DMS53 (cell line): Measurements from ENCODE around the gene SHISA9.

ENCODE experiments used
- DNase-seq: peaks from one replicate; lab custom pipeline; 2025; lab: John Stamatoyannopoulos, UW

The SHISA9 gene

GRCh38 chr16:13070268-13070667, 168.9 kb downstream of the SHISA9 start:
- no peak for DNase-seq

DNA sequence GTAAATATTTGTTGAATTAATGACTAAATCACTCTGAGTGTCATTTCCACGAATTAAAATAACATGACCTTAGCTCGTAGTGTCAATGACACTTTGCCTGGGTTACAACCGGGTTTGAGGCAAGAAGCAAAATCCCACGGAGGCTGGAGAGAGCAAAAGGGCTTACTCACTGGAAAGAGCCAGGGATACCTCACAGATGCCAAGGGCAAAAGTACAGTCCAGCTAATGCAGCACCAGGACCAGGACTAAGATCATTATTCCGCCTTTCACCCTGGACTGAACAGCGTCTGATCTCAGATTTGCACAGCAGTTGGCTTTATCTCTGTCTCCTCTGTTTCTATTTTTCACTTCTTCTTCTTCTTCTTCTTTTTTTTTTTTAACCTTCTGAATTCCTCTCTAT, 175.5 kb downstream of the SHISA9 start:
- DNase-seq, result no peak

- DNase-seq, result no peak
Observed at GRCh38 chr16:13077816-13078215, 176.4 kb downstream of the SHISA9 start.

GRCh38 chr16:13080531-13080930, 179.1 kb downstream of the SHISA9 start:
- no peak for DNase-seq

GRCh38 chr16:13081825-13082331, 180.5 kb downstream of the SHISA9 start:
- no peak for DNase-seq

GRCh38 chr16:13083681-13084080, 182.3 kb downstream of the SHISA9 start:
- no peak for DNase-seq

DNA sequence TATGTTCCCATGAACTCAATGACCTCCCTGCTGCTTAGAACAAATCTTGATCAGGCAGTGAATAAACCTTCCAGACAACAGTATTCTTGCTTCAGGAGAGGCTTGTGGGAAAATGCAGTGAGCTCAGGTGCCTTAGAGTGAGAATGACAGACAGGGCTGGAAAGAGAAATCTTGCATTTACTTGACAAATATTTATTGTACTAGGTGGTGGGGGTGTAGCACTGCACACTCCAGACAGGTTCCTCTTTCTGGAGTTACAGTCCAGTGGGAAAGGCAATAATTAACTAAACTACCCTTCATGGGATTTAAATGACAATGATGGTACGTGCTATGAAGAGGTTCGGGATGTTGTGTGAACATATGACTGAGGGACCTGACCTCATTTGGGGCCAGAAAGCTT, 182.9 kb downstream of the SHISA9 start:
- DNase-seq, result no peak

- DNase-seq, result no peak
Observed at GRCh38 chr16:13093661-13094060, 192.3 kb downstream of the SHISA9 start.

- DNase-seq, result no peak
Observed at GRCh38 chr16:13095061-13095460, 193.7 kb downstream of the SHISA9 start.

- no peak for DNase-seq
Observed at GRCh38 chr16:13098536-13098935, 197.1 kb downstream of the SHISA9 start.

- DNase-seq, result no peak
Observed at GRCh38 chr16:13099822-13100221, 198.4 kb downstream of the SHISA9 start.

- DNase-seq, result no peak
Observed at GRCh38 chr16:13100970-13101369, 199.6 kb downstream of the SHISA9 start.

GRCh38 chr16:13101828-13102227, 200.4 kb downstream of the SHISA9 start:
- DNase-seq, result no peak

- DNase-seq, result no peak
Observed at GRCh38 chr16:13102401-13102800, 201.0 kb downstream of the SHISA9 start.

DNA sequence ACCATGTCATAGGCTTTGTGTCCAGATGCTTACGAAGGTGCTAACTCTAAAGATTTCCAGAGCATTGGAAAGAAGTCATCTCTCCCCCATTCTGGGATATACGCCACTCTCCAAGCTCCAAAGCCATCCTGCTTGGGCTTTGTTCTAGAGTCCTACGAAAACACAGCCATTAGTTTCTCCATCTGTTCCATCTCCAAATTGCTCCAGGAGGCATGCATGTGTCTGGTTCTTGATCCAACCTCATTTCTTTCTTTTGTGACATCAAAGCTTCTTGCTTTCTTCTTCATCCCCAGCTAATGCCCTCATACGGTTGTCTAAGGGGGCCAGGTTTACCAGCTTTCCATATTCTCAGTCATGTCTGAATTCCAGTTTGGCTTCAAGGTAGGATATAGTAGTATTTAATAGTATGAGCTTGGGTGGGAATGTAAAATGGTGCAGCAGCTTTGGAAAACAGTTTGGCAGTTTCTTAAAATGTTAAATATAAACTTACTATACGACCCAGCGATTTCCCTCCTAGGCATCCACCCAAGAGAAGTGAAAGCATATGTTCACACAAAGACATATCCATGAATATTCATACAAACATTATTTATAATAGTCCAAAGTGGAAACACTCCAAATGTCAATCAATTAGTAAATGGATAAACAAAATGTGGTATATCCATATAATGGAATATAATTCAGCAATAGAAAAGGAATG, 202.6 kb downstream of the SHISA9 start:
- DNase-seq, result no peak

GRCh38 chr16:13104772-13105171, 203.4 kb downstream of the SHISA9 start:
- DNase-seq, result no peak

GRCh38 chr16:13105427-13105826, 204.0 kb downstream of the SHISA9 start:
- DNase-seq, result no peak

DNA sequence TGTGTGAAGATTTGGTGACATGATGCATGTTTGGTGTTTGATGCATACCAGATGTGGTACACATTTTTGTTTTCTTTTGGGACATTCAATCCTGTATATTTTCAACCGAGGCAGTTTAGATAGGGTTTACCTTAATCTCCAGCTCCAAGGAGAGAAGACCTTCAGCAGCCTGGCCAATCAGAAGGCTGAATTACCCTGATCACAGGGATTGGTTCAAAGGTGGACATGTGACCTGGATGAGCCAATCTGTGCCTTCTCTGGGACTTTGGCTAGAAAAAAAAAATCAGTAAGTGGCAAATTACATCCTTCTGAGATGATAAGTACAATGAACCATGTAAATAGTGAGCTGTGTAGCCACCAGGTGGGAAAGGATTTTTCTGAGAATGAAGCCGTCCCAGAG, 205.1 kb downstream of the SHISA9 start:
- no peak for DNase-seq

- no peak for DNase-seq
Observed at GRCh38 chr16:13108126-13108525, 206.7 kb downstream of the SHISA9 start.

DNA sequence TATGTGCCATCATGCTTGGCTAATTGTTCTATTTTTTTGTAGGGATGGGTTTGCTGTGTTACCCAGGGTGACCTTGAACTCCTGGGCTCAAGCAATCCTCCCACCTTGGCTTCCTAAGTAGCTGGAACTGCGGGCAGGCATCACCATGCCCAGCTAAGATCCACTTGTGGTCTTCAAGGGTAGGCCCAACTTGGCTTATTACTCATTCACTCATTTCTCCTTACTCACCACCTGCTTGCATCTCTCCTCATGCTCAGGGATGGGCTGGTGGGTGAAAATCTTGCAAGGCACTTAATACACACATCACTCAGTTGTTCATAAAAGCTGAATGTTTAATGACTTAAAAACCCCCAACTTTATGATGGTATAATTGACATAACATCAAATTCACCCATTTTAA, 207.8 kb downstream of the SHISA9 start:
- no peak for DNase-seq

DNA sequence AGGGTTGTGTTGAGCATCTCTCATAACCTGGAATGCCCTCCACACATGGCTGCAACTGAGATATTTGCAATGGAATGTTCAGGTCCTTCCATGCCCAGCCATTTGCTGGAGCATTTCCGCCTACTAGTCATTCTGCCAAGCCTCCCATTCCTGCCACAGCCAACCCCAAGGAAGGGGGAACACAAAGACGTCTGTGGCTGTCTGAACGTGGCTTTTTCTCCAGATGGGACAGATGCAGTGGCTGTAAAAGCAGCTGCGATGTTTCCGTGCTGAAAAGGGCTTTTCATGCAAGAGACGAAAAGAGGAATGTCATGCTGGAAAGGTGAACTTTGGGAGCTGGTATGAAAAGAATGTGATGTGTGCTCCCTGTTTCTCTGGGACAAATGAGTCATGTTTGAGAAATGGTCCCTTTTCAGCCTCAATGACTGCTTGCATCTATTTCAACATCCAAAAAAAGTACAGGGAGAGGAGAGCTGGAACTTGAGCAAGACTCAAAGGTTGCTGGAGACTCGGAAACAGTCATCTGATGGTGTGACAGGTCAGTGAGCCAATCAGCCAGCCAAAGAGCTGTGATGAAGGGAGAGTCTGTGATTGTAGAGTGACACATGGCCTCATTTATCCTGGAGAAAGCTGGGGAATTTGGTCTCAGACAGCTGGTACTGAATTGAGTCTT, 208.9 kb downstream of the SHISA9 start:
- DNase-seq, result no peak

DNA sequence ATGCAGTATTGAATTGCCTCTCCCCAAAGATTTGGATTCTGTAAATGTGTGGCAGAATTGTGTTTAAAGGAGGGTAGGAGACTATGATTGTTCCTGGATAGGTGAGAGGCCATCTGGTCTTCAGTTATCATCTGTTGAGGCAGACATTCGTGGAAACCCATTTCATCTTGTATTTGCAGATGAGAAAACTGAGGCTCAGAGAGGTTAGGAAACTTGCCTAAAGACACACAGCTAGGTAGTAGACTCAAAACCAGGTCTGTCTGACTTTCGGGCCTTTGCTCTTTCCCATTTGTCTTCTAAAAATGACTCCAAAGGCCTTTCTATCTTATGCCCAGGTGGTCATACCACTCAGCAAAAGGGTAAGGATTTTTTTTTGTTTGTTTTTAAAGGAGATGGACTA, 210.3 kb downstream of the SHISA9 start:
- DNase-seq, result no peak

DNA sequence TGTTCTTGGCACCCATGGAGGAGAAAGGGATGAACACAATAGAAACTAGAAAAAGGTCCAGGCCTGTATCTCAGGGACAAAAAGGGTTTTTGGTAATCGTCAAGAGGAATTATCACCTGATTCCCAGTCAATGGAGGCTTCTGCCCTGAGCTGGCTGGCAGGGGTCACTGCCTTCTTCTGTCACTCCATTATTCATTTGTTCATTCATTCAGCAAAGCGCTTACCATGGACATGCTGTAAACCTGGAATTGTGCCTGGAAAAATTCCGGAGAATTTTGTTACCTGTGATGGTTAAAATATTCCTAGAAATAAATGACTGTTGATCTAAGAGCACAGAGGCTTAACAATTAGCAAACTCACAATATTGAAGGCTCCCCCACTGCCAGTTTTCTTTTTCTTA, 212.3 kb downstream of the SHISA9 start:
- DNase-seq, result no peak

GRCh38 chr16:13118091-13118490, 216.7 kb downstream of the SHISA9 start:
- DNase-seq, result no peak
